HepG2 (cell line): ENCODE measurements around the gene PKLR. TPM values are rescaled to one million over a fixed set of nuclear protein-coding genes. Genes with fewer than 3 reads are reported as not detected.
A peak's percentile ranks its signal among the peaks of the same experiment; 100 is the strongest.

Experiments used
- AHDC1 ChIP-seq: sonication (generic); formaldehyde crosslinking; IDR thresholded peaks from 2 replicates; pipeline ENCODE4 v1.5.1; 2020; ENCODE audit warnings: mild to moderate bottlenecking, missing genetic modification reagents, borderline replicate concordance
- DDIT3 ChIP-seq: sonication (generic); formaldehyde crosslinking; IDR thresholded peaks from 2 replicates; pipeline ENCODE4 v1.4.0; 2020; ENCODE audit warnings: mild to moderate bottlenecking, missing genetic modification reagents
- ELK4 ChIP-seq: sonication (generic); formaldehyde crosslinking; IDR thresholded peaks from 2 replicates; pipeline ENCODE4 v1.9.0; 2021; ENCODE audit warnings: missing genetic modification reagents, borderline replicate concordance
- FOSL2 ChIP-seq: sonication (generic); formaldehyde crosslinking; IDR thresholded peaks from 2 replicates; pipeline ENCODE4 v1.4.0; 2020; ENCODE audit warnings: missing genetic modification reagents
- HDAC1 ChIP-seq: sonication (generic); formaldehyde crosslinking; IDR thresholded peaks from 2 replicates; pipeline ENCODE4 v1.5.1; 2020; ENCODE audit warnings: mild to moderate bottlenecking, missing genetic modification reagents
- HOXA9 ChIP-seq: sonication (generic); formaldehyde crosslinking; IDR thresholded peaks from 2 replicates; pipeline ENCODE4 v1.8.1; 2022; ENCODE audit warnings: missing genetic modification reagents, mild to moderate bottlenecking, moderate library complexity, borderline replicate concordance
- RARA ChIP-seq: IDR thresholded peaks from 2 replicates; pipeline ENCODE4 v1.6.1; 2016; ENCODE audit warnings: missing genetic modification reagents, missing compliant biosample characterization
- TFDP2 ChIP-seq: sonication (generic); formaldehyde crosslinking; IDR thresholded peaks from 2 replicates; pipeline ENCODE4 v1.4.0; 2020; ENCODE audit warnings: missing genetic modification reagents
- U2AF1 ChIP-seq: fragments of 200-400 bp; formaldehyde crosslinking; optimal IDR thresholded peaks from 2 replicates; pipeline ENCODE3; 2017; ENCODE audit warnings: mild to moderate bottlenecking, low read depth, low read length
- ZBTB20 ChIP-seq: sonication (generic); formaldehyde crosslinking; IDR thresholded peaks from 2 replicates; pipeline ENCODE4 v1.8.1; 2023; ENCODE audit warnings: missing genetic modification reagents, low read depth, mild to moderate bottlenecking, borderline replicate concordance
- ZC3H13 ChIP-seq: sonication (generic); formaldehyde crosslinking; IDR thresholded peaks from 2 replicates; pipeline ENCODE4 v1.8.1; 2023; ENCODE audit warnings: mild to moderate bottlenecking, missing genetic modification reagents, moderate library complexity
- ZNF558 ChIP-seq: sonication (generic); formaldehyde crosslinking; IDR thresholded peaks from 2 replicates; pipeline ENCODE4 v1.9.0; 2022; ENCODE audit warnings: mild to moderate bottlenecking, missing genetic modification reagents, borderline replicate concordance
- ZNF644 ChIP-seq: IDR thresholded peaks from 2 replicates; pipeline ENCODE4 v1.6.1; 2016; ENCODE audit warnings: low read depth
- ZNF784 ChIP-seq: sonication (generic); formaldehyde crosslinking; IDR thresholded peaks from 2 replicates; pipeline ENCODE4 v1.5.1; 2020; ENCODE audit warnings: missing genetic modification reagents, mild to moderate bottlenecking, borderline replicate concordance
- ZNF891 ChIP-seq: sonication (generic); formaldehyde crosslinking; IDR thresholded peaks from 2 replicates; pipeline ENCODE4 v1.5.0; 2020; ENCODE audit warnings: mild to moderate bottlenecking, missing genetic modification reagents
- polyA plus RNA-seq, 8 experiments: library from polyadenylated mRNA; depleted of rRNA in 3 of 8; stranded (reverse) in 7 of 8; unstranded in 1 of 8; fragments of >200 nt; fragmentation: Illumina TruSeq in 4 of 8; extraction: Trizol in 4 of 8; gene quantifications; 2 replicates each; pipeline versions ENCODE4 v1.2.1 to v1.2.3, GENCODE V29; 2011 to 2016; ENCODE audit warnings: low read depth in 4 of 8, missing spikeins in 1 of 8, mixed read lengths in 1 of 8; ENCODE audit not compliant: insufficient read depth in 1 of 8
- total RNA-seq, 5 experiments: library from RNA; depleted of rRNA; stranded (reverse); fragments of >200 nt; fragmentation: Illumina TruSeq; extraction: Trizol; gene quantifications; 2 replicates each; pipeline ENCODE4 v1.2.3, GENCODE V29; 2016; ENCODE audit warnings: low read depth in 1 of 5

The PKLR gene
- total and polyA plus RNA-seq, 2 of the 13 experiments (the other 11 are each of a cell fraction or from before 2014, with no cell fraction given): 10.3 to 29.3 TPM

- TF ChIP-seq AHDC1 (CRISPR knock-in tag) (no peak), ZNF784 (CRISPR knock-in tag) (no peak), ZNF644 (no peak), U2AF1 (no peak), ZBTB20 (CRISPR knock-in tag) (no peak), HOXA9 (no peak), ZNF558 (CRISPR knock-in tag) (peak; percentile 54; the same call in 1 of the 2 replicates), ZNF891 (CRISPR knock-in tag) (no peak), FOSL2 (CRISPR knock-in tag) (peak; percentile 5; the same call in 1 of the 2 replicates), HDAC1 (CRISPR knock-in tag) (peak; percentile 50; the same call in 1 of the 2 replicates), TFDP2 (no peak), DDIT3 (CRISPR knock-in tag) (no peak), ZC3H13 (no peak), ELK4 (no peak), RARA (CRISPR knock-in tag) (no peak)
Observed at GRCh38 chr1:155277902-155278688, 23.1 kb downstream of the PKLR start (continued).
